DND-41 (cell line): ENCODE data around the gene BAX.

Source experiments
- CTCF ChIP-seq: IDR thresholded peaks from 2 replicates; pipeline ENCODE4 v1.5.1; 2012; ENCODE audit warnings: borderline replicate concordance, low read length, moderate library complexity, mild to moderate bottlenecking; ENCODE audit not compliant: poor library complexity, severe bottlenecking; ENCODE audit errors: extremely low read depth
- EZH2 ChIP-seq: IDR thresholded peaks from 3 replicates; pipeline ENCODE4 v1.6.1; 2012; ENCODE audit warnings: borderline replicate concordance, low read depth, mild to moderate bottlenecking, moderate library complexity, low read length, inconsistent platforms; ENCODE audit not compliant: severe bottlenecking

- peak; percentile 96 for TF ChIP-seq CTCF
- no peak for TF ChIP-seq EZH2
Observed at GRCh38 chr19:48993175-48994034, 38.7 kb downstream of the BAX start, which contains the start of the genes GYS1 and RUVBL2.
